Lower lobe of right lung (tissue), 2 donors: Measurements from ENCODE around the gene RBM7. TPM values are rescaled to one million over a fixed set of nuclear protein-coding genes. Genes with fewer than 3 reads are reported as not detected.

ENCODE experiments used
- ATAC-seq, 2 donors: fragments of 200-7000 bp; cut with Tn5 transposase; one replicate each; pipeline ENCODE4 v1.9.1; 2020 to 2022; ENCODE audit warnings: mild to moderate bottlenecking in 2 of 2, moderate library complexity in 2 of 2
- DNase-seq: peaks from one replicate; pipeline ENCODE4 v3.0.0-alpha.2; 2020
- H3K27ac ChIP-seq: fragments of 200-600 bp; one replicate; pipeline ENCODE4 v1.8.0; 2022
- H3K27me3 ChIP-seq: fragments of 200-600 bp; one replicate; pipeline ENCODE4 v1.8.0; 2022; ENCODE audit warnings: low read depth
- H3K36me3 ChIP-seq: fragments of 200-600 bp; one replicate; pipeline ENCODE4 v1.8.0; 2022; ENCODE audit warnings: mild to moderate bottlenecking
- H3K4me1 ChIP-seq: fragments of 200-600 bp; one replicate; pipeline ENCODE4 v1.8.0; 2022
- H3K4me3 ChIP-seq: fragments of 200-600 bp; one replicate; pipeline ENCODE4 v1.8.0; 2022; ENCODE audit warnings: mild to moderate bottlenecking
- H3K9me3 ChIP-seq: fragments of 200-600 bp; one replicate; pipeline ENCODE4 v1.8.0; 2022
- intact Hi-C: fragments of 100-400 bp; cut with DNase I; formaldehyde crosslinking; loops from one replicate; pipeline ENCODE4 v1.11.0; 2022
- total RNA-seq: library from RNA; stranded (reverse); fragmentation: NEBNext Ultra II Directional; extraction: Animal tissue kit (Norgen Biotek cat#: 25700); gene quantifications from one replicate; pipeline ENCODE4 v1.2.1, GENCODE V29; 2021
- TF ChIP-seq, protein P1 (sequence below): fragments of 200-600 bp; IDR thresholded peaks from one replicate; pipeline ENCODE4 v1.8.0; 2022; ENCODE audit warnings: antibody characterized with exemption, mild to moderate bottlenecking
- donor health status: DM: no; HTN: yes; CAD: no; lungs with severe emphysema.

RBM7 gene
- total RNA-seq, 1 donor from 2014 or later, result 25.8 TPM

DNA sequence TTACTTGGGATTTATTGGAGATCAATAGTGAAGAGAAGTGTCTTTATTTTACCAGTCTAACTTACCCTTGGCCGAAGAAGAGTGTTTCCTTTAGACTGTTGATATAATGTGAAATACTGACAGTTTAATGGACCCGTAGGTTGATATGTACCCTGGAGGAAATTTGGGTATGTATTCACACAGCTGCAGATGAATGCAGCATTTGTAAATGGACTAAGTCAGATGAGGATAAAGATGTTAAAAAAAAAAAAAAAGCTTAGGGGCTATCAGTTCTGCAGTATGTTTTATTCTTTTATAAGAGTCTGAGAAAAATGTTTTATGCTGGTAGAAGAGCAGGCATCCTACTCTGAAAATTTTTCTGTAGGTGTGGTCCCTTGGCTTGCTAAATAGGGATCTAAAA lies 41.5 kb downstream of the RBM7 start:
- Histone ChIP-seq H3K9me3 (no peaks in the 10 kb centered on the region), H3K27me3 (no peaks in the 10 kb centered on the region), H3K4me1 (peaks cover 17% of the 10 kb centered on the region), H3K36me3 (peaks cover 13% of the 10 kb centered on the region), H3K4me3 (no peak overlapping the region), H3K27ac (no peak overlapping the region)
- intact Hi-C loops, result no loop called here
- ATAC-seq, result no peak
- TF ChIP-seq, protein P1, sequence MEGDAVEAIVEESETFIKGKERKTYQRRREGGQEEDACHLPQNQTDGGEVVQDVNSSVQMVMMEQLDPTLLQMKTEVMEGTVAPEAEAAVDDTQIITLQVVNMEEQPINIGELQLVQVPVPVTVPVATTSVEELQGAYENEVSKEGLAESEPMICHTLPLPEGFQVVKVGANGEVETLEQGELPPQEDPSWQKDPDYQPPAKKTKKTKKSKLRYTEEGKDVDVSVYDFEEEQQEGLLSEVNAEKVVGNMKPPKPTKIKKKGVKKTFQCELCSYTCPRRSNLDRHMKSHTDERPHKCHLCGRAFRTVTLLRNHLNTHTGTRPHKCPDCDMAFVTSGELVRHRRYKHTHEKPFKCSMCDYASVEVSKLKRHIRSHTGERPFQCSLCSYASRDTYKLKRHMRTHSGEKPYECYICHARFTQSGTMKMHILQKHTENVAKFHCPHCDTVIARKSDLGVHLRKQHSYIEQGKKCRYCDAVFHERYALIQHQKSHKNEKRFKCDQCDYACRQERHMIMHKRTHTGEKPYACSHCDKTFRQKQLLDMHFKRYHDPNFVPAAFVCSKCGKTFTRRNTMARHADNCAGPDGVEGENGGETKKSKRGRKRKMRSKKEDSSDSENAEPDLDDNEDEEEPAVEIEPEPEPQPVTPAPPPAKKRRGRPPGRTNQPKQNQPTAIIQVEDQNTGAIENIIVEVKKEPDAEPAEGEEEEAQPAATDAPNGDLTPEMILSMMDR, result no peak
- no peak for DNase-seq

DNA sequence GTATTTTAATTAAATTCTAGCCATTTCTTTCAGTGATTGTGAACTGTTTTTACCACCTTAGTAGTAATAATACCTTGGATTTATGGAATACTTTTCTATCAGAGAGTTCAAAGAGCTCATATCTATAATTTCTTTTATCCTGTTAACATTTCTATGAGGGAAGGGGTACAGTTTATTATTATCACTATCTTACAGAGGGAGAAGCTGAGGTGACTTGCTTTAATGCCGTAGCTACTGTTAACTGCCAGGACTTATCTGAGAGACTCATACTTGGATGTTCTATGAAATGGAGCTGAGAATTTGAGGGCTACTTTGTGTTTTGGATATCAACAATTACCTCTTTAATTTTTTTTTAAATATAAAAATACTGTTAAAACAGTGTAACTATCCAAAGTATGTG lies 42.1 kb downstream of the RBM7 start:
- Histone ChIP-seq H3K27ac (no peak overlapping the region), H3K4me1 (peaks cover 17% of the 10 kb centered on the region), H3K36me3 (peaks cover 14% of the 10 kb centered on the region), H3K9me3 (no peaks in the 10 kb centered on the region), H3K27me3 (no peaks in the 10 kb centered on the region), H3K4me3 (no peak overlapping the region)
- TF ChIP-seq, protein P1, result no peak
- no peak for DNase-seq
- intact Hi-C loops, result no loop called here
- ATAC-seq, result no peak

DNA sequence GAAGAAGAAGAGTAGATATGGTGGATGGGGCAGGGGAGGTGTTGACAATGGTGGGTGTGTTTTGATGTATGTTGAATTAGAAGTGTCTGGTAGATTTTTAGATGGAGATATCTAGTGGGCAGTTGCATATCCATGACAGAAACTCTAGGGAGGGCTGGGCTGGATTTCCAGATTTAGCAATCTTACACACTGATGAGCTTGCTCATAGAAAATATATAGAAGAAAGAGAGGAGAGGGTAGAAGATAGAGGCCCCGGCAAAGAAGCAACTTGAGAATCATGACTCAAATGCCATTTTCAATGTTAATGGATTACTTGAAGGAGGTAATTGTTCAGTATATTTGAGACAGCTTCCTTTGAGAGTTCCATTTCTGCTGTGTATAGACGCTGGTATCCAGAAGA lies 47.0 kb downstream of the RBM7 start:
- no peak overlapping the region for H3K4me3 ChIP-seq
- peaks cover 60% of the 10 kb centered on the region for H3K36me3 ChIP-seq
- ATAC-seq (no peak), DNase-seq (no peak)
- H3K9me3 ChIP-seq, result no peaks in the 10 kb centered on the region
- no peaks in the 10 kb centered on the region for H3K27me3 ChIP-seq
- no peaks in the 10 kb centered on the region for H3K4me1 ChIP-seq
- no peak overlapping the region for H3K27ac ChIP-seq
- TF ChIP-seq, protein P1, result no peak
- intact Hi-C loops, result no loop called here

DNA sequence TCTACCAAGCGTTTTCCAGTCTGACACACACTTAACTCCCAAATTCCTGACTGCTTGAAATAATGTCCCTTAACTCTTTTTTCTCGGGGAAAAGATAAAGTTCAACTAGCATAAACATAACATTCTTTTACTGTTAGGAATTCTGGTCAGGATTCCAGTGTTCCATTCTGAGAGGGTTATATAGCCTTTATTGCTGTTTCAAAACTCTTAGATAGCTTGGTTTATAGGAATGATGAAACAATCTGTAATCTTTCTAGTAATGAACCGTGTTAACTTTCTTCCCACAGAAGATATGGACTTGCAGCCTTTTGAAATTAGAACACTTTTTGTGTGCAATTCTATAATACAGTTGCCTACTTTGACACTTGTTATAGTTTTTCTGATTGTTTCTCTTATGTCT lies 47.4 kb downstream of the RBM7 start:
- no peaks in the 10 kb centered on the region for H3K27me3 ChIP-seq
- H3K27ac ChIP-seq, result no peak overlapping the region
- no peak for DNase-seq
- no peaks in the 10 kb centered on the region for H3K4me1 ChIP-seq
- TF ChIP-seq, protein P1, result no peak
- no peaks in the 10 kb centered on the region for H3K9me3 ChIP-seq
- peaks cover 60% of the 10 kb centered on the region for H3K36me3 ChIP-seq
- H3K4me3 ChIP-seq, result no peak overlapping the region
- intact Hi-C loops, result no loop called here
- no peak for ATAC-seq

DNA sequence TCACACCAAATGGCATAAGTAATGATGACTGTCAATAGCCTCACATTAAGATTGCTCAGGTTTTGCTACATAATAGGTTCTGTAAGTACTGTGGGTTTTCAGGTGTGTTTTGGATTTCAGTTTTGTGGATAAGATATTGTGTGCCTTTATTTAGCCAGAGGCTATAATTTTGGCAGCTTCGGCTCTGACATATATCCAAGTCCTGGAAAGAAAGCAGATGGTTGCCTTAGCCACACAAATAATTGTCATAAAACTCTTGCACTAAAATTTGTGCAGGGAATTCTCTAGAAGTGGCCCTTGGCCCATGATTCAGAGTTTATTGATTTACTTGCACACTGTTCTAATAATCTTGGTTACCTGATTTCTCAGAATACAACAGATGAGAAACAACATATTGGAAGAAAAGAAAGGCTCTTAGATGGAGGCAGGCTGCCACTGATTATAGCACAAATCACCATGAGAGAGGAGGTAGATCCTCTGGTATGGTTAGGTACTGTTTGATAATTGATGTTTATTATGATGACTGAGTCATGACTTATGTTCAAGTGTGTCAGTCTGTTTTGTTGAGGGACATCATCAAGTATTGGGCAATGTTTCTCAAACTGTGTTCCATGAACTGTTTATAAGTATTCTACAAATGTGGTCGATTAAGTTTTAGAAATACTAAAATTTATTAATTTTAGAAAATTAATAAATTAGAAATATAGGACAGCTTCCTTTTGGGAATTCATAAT lies 48.5 kb downstream of the RBM7 start:
- TF ChIP-seq, protein P1, result no peak
- Histone ChIP-seq H3K4me3 (no peak overlapping the region), H3K27ac (no peak overlapping the region), H3K36me3 (peaks cover 60% of the 10 kb centered on the region), H3K27me3 (no peaks in the 10 kb centered on the region), H3K4me1 (no peaks in the 10 kb centered on the region), H3K9me3 (no peaks in the 10 kb centered on the region)
- no peak for DNase-seq
- intact Hi-C loops, result no loop called here
- no peak for ATAC-seq
